Measurements from ENCODE around the gene RNASE12.
"Not testable (repeated sequence)": the region's sequence is repeated elsewhere in the genome, so short reads cannot be mapped to it uniquely, and the experiment has no call there.

RNASE12 gene

DNA sequence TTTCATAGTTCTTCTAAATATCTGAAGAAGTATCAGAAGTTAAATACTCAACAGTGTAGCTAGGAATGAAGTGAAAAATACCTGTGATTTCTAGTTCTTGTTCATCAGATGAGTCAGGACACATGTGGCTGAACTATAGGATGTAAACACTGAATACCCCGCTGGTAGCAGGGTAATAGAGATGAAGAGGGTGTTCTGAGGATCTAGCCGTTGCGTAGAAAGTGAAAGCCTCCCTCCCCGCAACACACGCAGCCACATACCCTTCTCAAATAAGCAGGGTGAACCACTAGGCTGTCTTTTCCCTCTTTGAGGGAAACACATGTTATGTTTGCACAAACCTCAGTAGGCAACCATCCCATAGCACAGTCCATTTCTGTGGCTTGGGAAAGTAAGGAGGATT lies 16.4 kb upstream of the RNASE12 start:
- TF ChIP-seq, protein P1, sequence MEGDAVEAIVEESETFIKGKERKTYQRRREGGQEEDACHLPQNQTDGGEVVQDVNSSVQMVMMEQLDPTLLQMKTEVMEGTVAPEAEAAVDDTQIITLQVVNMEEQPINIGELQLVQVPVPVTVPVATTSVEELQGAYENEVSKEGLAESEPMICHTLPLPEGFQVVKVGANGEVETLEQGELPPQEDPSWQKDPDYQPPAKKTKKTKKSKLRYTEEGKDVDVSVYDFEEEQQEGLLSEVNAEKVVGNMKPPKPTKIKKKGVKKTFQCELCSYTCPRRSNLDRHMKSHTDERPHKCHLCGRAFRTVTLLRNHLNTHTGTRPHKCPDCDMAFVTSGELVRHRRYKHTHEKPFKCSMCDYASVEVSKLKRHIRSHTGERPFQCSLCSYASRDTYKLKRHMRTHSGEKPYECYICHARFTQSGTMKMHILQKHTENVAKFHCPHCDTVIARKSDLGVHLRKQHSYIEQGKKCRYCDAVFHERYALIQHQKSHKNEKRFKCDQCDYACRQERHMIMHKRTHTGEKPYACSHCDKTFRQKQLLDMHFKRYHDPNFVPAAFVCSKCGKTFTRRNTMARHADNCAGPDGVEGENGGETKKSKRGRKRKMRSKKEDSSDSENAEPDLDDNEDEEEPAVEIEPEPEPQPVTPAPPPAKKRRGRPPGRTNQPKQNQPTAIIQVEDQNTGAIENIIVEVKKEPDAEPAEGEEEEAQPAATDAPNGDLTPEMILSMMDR (IDR thresholded peaks at IDR 0.05; ENCODE audit: low read depth, low read length): no peak
- no peak overlapping the region for H3K4me3 ChIP-seq (ENCODE audit: low read depth, low read length)

DNA sequence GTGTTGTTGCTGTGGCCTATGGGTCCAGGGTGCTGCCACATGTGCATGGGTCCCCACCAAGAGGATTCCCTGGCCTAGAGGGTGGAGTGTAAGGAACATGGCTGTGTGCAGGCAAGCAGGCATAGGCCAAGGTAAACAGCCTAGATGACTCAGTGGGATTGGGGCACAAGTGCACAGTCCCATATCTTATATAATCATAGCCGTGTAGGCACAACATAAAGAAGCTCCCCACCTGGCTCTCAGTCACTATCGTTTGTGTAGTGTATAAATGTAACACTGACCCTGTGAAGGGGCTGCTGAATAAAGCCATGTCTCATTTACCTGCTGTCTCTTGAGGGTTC lies 15.7 kb upstream of the RNASE12 start:
- TF ChIP-seq, protein P1 (IDR thresholded peaks at IDR 0.05; ENCODE audit: low read depth, low read length): no peak

DNA sequence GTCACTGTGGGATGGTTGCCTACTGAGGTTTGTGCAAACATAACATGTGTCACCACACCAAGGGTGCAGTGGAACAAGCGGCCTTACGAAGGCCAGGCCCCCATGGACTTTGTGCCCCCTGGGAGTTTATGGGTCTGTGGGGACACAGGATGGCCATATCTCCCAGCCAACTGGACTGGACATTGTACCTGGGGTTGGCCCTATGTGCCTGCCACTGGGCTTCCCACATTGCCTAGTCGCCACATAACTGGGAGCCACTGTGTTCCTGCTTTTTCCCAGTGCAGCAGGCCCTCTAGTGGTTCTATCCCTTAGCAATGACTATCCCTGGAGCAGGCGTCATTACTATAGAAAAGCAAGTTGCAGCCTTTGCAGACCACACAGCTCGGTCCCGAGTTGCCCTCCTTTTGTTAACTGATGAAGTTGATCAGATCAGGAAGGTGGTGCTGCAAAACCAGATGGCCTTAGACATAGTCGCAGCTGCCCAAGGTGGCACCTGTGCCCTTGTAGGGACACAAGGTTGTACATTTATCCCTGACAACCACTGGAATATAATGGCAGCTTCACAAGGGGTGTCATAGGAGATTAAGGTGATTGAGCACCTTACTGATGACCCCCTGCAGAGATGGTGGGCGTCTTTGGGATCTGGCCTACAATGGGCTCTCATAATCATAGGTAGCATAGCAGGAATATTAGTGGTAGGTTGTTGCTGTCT lies 15.2 kb upstream of the RNASE12 start:
- TF ChIP-seq, protein P1 (IDR thresholded peaks at IDR 0.05; ENCODE audit: low read depth, low read length): peak; percentile 18; the same call in 1 of the 2 replicates
- H3K4me3 ChIP-seq (ENCODE audit: low read depth, low read length): no peak overlapping the region

More for the DNA sequence above, 15.7 kb upstream of the RNASE12 start:
- no peak overlapping the region for H3K4me3 ChIP-seq (ENCODE audit: low read depth, low read length)

DNA sequence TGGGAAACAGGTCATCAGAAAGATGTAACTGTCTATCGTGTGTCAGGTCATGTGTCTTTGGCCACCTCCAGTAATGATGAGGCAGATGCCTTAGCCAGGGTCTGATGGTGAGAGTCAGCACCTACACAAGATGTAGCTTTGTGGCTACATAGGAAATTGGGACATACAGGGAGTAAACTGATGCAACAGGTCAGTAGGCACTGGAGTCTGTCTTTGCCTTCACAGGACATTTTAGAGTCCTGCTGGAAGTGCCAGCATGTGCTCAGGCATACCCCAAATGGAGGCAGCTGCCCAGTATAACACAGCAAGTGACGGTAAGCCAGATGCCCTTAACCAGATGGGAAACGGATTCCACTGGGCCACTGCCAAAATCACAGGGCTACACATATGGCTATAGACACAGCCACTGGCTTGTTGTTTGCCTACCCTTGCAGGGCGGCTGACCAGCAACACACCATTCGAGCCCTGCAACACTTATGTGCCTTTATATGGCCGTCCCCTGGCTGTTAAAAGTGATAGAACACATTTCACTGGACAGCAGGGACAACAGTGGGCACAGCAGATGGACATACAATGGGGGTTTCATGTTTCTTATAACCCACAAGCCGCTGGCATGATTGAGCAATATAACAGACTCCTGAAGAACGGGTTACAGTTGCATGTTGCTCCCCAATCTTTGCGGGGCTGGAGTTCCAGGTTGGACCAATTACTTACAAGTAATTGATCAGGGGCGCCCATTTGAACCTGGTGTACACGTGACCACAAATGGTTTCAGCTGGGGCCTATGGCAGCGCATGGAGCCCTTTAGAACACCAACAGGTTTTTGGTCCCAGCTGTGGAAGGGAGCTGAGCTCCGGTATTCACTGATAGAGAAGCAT lies 12.9 kb upstream of the RNASE12 start:
- H3K4me3 ChIP-seq (ENCODE audit: low read depth, low read length): no peak overlapping the region
- TF ChIP-seq, protein P1 (IDR thresholded peaks at IDR 0.05; ENCODE audit: low read depth, low read length): no peak

DNA sequence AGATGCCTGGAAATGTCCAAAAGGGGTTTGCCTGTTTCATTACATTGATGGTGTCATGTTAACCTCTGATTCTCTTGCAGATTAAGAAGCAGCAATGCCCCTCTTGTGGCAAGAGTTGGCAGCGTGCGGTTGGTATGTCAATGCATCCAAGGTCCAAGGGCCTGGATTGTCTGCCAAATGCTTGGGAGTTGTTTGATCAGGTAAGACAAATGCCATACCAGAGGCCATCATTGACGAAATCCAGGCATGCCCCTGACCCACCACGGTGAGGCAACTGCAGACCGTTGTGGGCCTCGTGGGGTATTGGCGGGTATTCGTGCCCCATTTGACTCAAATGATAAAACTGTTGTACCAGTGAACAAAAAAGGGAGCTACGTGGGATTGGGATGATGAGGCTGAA lies 11.4 kb upstream of the RNASE12 start:
- TF ChIP-seq, protein P1 (IDR thresholded peaks at IDR 0.05; ENCODE audit: low read depth, low read length): no peak
- H3K4me3 ChIP-seq (ENCODE audit: low read depth, low read length): no peak overlapping the region

DNA sequence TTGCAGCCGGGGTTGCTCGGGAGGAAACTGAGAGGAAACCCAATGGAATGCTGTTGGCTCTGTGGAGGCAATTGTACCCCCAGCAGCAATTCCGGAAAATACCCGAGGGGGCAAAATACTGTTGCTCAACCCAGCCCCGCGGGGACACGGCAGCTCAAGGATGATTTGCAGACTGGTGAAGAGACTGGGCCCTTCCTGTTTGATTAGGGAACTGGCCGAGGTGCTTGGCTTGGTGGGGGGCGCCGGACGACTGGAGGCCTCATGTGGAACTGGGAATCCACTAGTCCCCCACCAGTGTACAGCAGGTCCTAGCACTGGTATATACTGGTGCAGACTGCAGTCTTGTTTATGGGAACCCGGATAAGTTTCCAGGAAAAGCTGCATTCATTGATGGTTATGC lies 10.3 kb upstream of the RNASE12 start:
- H3K4me3 ChIP-seq (ENCODE audit: low read depth, low read length): no peak overlapping the region
- TF ChIP-seq, protein P1 (IDR thresholded peaks at IDR 0.05; ENCODE audit: low read depth, low read length): no peak

DNA sequence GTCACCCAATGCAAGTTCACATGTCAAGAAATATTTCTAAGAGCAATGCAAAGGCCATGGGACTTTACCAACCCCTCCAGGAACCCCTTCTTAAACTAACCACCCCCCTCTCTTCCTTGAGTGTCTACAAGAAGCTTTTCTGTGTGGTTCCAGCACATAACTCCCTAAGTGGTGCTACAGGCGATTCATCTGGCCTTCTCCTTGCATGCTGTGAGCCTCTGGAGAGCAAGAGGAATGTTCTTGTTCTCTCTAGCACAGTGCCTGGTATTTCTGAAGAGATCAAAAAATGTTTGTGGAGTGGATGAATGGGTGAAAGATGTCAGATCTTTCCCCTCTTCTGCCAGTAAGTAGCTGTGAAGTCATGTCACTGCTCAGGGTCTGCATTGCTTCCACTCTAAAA lies 5.9 kb upstream of the RNASE12 start:
- no peak overlapping the region for H3K4me3 ChIP-seq (ENCODE audit: low read depth, low read length)
- TF ChIP-seq, protein P1 (IDR thresholded peaks at IDR 0.05; ENCODE audit: low read depth, low read length): no peak

DNA sequence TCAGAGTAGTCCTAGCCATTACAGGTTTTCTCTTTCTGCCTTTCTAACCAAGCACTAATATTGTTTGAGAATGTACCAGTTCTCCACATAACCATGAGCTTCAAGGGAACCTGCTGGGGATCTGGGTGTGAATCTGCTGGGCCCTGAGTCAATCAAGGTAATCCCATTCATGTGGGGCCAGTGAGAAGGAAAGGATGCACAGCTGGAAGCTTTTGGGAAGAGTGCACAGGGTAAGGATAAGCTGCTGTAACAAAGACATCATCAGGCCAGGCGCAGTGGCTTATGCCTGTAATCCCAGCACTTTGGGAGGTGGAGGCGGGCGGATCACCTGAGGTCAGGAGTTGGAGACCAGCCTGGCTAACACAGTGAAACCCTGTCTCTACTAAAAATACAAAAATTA lies 4.5 kb upstream of the RNASE12 start:
- not testable (repeated sequence) for H3K4me3 ChIP-seq (ENCODE audit: low read depth, low read length)
